PC-9 (cell line): ENCODE data around the gene KRTAP4-2.

Source experiments
- EZH2 ChIP-seq: fragments of 200-600 bp; sonication (generic); IDR thresholded peaks from 2 replicates; pipeline ENCODE4 v1.8.0; 2017; ENCODE audit warnings: antibody characterized with exemption, low read depth
- TF ChIP-seq, protein P1 (sequence below): fragments of 200-600 bp; sonication (generic); conservative IDR thresholded peaks from 2 replicates; pipeline ENCODE4 v1.6.1; 2017; ENCODE audit warnings: mixed run types, antibody characterized with exemption, mild to moderate bottlenecking, moderate library complexity

DNA sequence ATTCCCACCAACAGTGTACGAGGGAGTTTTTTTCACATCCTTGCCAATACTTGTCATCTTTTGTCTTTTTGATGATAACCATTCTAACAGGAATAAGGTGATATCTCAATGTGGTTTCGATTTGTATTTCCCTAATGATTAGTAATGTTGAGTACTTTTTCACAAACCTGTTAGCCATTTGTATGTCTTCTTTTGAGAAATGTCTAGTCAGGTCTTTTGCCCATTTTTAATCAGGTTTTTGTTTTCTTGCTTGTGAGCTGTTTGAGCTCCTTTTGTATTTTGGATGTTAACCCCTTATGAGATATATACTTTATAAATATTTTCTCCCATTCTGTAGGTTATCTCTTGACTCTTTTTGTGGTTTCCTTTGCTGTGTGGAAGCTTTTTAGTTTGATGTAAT is 26.5 kb downstream of the KRTAP4-2 start:
- TF ChIP-seq, protein P1, sequence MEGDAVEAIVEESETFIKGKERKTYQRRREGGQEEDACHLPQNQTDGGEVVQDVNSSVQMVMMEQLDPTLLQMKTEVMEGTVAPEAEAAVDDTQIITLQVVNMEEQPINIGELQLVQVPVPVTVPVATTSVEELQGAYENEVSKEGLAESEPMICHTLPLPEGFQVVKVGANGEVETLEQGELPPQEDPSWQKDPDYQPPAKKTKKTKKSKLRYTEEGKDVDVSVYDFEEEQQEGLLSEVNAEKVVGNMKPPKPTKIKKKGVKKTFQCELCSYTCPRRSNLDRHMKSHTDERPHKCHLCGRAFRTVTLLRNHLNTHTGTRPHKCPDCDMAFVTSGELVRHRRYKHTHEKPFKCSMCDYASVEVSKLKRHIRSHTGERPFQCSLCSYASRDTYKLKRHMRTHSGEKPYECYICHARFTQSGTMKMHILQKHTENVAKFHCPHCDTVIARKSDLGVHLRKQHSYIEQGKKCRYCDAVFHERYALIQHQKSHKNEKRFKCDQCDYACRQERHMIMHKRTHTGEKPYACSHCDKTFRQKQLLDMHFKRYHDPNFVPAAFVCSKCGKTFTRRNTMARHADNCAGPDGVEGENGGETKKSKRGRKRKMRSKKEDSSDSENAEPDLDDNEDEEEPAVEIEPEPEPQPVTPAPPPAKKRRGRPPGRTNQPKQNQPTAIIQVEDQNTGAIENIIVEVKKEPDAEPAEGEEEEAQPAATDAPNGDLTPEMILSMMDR = no peak
- TF ChIP-seq EZH2 = no peak
